Measurements from ENCODE around the gene NT5M. TPM values are rescaled to one million over a fixed set of nuclear protein-coding genes. Genes with fewer than 3 reads are reported as not detected.
A peak's percentile ranks its signal among the peaks of the same experiment; 100 is the strongest.

Gene NT5M
- total RNA-seq, 1 donor from 2014 or later = 1.9 TPM

DNA sequence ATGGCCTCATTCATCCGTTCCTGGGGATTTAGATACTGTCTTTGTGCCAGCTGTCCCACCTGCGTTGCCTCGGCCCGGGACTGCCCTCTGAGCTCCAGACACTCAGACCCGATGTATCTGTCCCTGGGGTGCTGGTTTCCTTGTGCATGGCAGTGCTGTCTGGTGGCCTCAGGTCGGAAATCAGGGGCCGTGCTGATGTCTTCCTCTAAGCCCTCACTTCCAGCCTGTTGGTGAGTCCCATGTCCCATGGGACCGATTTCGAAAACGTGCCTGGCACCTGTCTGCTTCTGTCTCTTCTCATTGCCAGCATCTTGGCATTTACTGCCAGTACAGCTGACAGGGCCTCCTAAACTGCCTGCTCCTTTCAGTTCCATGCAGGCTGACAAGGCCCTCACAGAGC is 22.1 kb downstream of the NT5M start:
- Histone ChIP-seq H3K36me3 (no peaks in the 10 kb centered on the region), H3K27ac (no peak overlapping the region), H3K9me3 (no peaks in the 10 kb centered on the region), H3K4me3 (no peak overlapping the region), H3K27me3 (no peaks in the 10 kb centered on the region), H3K4me1 (no peaks in the 10 kb centered on the region)
- intact Hi-C loops (cut with DNase I) = no loop called here
- no peak for ATAC-seq
- no peak for TF ChIP-seq CTCF (IDR thresholded peaks at IDR 0.05)
- no peak for DNase-seq

DNA sequence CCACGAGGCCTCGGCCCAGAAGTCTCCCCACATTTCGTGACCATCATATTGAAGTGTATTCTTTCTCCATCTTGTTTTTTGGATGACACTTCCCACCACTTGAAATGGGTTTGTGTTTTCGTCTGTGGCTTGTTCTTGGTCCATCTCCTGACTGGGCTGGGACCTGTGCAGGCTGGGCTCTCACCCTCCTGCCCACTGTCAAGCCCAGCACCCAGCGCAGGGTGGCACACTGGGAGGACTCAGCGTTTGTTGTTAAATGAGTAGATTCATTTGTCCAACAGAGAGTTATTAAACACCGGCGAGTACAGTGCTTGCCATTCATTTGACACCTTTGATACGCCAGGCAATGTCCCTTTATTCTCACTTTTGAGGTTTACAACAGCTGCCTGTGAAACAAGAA is 22.6 kb downstream of the NT5M start:
- no peaks in the 10 kb centered on the region for H3K27me3 ChIP-seq
- no peaks in the 10 kb centered on the region for H3K4me1 ChIP-seq
- TF ChIP-seq CTCF (IDR thresholded peaks at IDR 0.05) = no peak
- no peak overlapping the region for H3K27ac ChIP-seq
- DNase-seq (no peak), ATAC-seq (no peak)
- H3K36me3 ChIP-seq = no peaks in the 10 kb centered on the region
- intact Hi-C loops (cut with DNase I) = no loop called here
- H3K4me3 ChIP-seq = no peak overlapping the region
- H3K9me3 ChIP-seq = no peaks in the 10 kb centered on the region

- Histone ChIP-seq H3K27me3 (no peaks in the 10 kb centered on the region), H3K36me3 (no peaks in the 10 kb centered on the region), H3K4me3 (no peak overlapping the region), H3K27ac (no peak overlapping the region), H3K9me3 (no peaks in the 10 kb centered on the region), H3K4me1 (no peaks in the 10 kb centered on the region)
- no peak for TF ChIP-seq CTCF (IDR thresholded peaks at IDR 0.05)
- no peak for DNase-seq
- intact Hi-C loops (cut with DNase I) = no loop called here
- ATAC-seq = no peak
Observed at GRCh38 chr17:17326275-17326875, 23.2 kb downstream of the NT5M start.

DNA sequence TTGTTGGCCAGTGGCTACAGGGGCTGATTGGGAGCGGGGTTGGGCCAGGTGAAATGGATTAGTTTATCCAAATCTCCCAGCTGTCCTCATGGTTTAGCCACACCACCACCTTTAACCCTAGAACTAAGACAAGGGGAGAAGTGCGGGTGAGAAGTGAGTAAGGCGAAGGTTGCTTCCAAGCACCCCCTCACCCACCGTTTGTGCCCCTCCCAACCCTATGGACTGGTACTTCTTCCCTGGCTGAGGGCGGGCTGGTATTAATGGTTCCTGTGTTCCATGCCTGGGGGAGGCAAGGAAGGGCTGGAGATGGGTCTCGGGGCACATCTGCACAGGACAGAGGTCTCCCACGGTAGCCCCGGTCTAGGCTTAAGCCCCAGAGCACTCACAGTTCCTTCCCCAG is 25.1 kb downstream of the NT5M start:
- Histone ChIP-seq H3K4me3 (no peak overlapping the region), H3K9me3 (no peaks in the 10 kb centered on the region), H3K27ac (no peak overlapping the region), H3K27me3 (no peaks in the 10 kb centered on the region), H3K36me3 (no peaks in the 10 kb centered on the region), H3K4me1 (no peaks in the 10 kb centered on the region)
- ATAC-seq (peak; percentile 12), DNase-seq (no peak)
- intact Hi-C loops (cut with DNase I) = no loop called here
- no peak for TF ChIP-seq CTCF (IDR thresholded peaks at IDR 0.05)

DNA sequence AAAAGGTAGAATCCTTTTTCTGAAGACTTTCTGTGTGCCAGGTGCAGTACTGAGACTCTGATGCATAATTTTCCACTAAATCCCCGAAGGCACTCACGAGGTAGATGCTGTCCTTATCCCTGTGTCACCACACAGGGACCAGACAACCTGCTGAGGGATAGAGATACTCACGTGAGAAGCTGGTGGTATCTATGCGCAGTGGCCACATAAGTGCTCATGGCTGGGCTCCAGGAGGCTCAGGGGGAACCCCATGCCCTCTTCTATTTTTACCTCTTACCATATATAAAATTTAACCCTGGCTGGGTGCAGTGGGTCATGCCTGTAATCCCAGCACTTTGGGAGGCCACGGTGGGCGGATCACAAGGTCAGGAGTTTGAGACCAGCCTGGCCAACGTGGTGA is 38.3 kb downstream of the NT5M start:
- no peaks in the 10 kb centered on the region for H3K4me1 ChIP-seq
- DNase-seq = no peak
- no peak overlapping the region for H3K27ac ChIP-seq
- no peaks in the 10 kb centered on the region for H3K27me3 ChIP-seq
- no peak overlapping the region for H3K4me3 ChIP-seq
- no peaks in the 10 kb centered on the region for H3K9me3 ChIP-seq
- no peak for TF ChIP-seq CTCF (IDR thresholded peaks at IDR 0.05)
- no peaks in the 10 kb centered on the region for H3K36me3 ChIP-seq
- no peak for ATAC-seq
- intact Hi-C loops (cut with DNase I) = no loop called here

All from upper lobe of right lung (tissue), 1 donor.